Measurements from ENCODE around the gene SLC25A23. TPM values are rescaled to one million over a fixed set of nuclear protein-coding genes. Genes with fewer than 3 reads are reported as not detected.
A peak's percentile ranks its signal among the peaks of the same experiment; 100 is the strongest.

The SLC25A23 gene
- total and polyA plus RNA-seq, 2 experiments from 2014 or later = 12.5 to 33.2 TPM

- Histone ChIP-seq H3K9ac (no peak overlapping the region), H3K4me2 (ENCODE audit: unreplicated experiment) (no peak overlapping the region), H3K4me3 (no peak overlapping the region), H3F3A (ENCODE audit: insufficient read depth) (no peaks in the 10 kb centered on the region), H3K27me3 (replicated peaks; ENCODE audit: insufficient read depth) (peaks cover 7% of the 10 kb centered on the region; the same call in 1 of the 2 replicates), H3K9me3 (ENCODE audit: low read depth) (no peaks in the 10 kb centered on the region), H3K27ac (no peak overlapping the region), H3K79me2 (ENCODE audit: insufficient read depth) (no peaks in the 10 kb centered on the region), H2AFZ (no peak overlapping the region), H3K36me3 (ENCODE audit: low read depth) (no peaks in the 10 kb centered on the region), H3K4me1 (ENCODE audit: insufficient read depth) (no peaks in the 10 kb centered on the region), H3K9me2 (ENCODE audit: insufficient read depth) (no peaks in the 10 kb centered on the region), H4K20me1 (ENCODE audit: insufficient read depth) (no peaks in the 10 kb centered on the region)
- in situ Hi-C loops (cut with MboI) = no loop called here
- no peak for DNase-seq
- 54 to 62% methylated on average over 2 of the region's 2 CpGs for WGBS, 2 experiments (ENCODE audit: low coverage in 1 of 2, low lambda C conversion rate in 2 of 2, missing lambda C conversion rate in 2 of 2)
- no peak for TF ChIP-seq EZH2 (IDR thresholded peaks at IDR 0.05; ENCODE audit: insufficient read depth, poor library complexity, severe bottlenecking)
- no peak for TF ChIP-seq EZH2phosphoT487 (IDR thresholded peaks at IDR 0.05; ENCODE audit: insufficient read depth, low read depth)
Measured at GRCh38 chr19:6490134-6490533, 30.5 kb upstream of the SLC25A23 start.

- WGBS, 2 experiments (ENCODE audit: low coverage in 1 of 2, low lambda C conversion rate in 2 of 2, missing lambda C conversion rate in 2 of 2) = 17 to 20% methylated on average over 15 of the region's 15 CpGs
- Histone ChIP-seq H2AFZ (no peak overlapping the region; the same call in 1 of the 2 replicates), H3K9ac (no peak overlapping the region), H3K79me2 (ENCODE audit: insufficient read depth) (no peaks in the 10 kb centered on the region), H3K4me2 (ENCODE audit: unreplicated experiment) (no peak overlapping the region), H3K4me3 (no peak overlapping the region), H3K27me3 (replicated peaks; ENCODE audit: insufficient read depth) (peaks cover 7% of the 10 kb centered on the region; the same call in 1 of the 2 replicates), H3K9me2 (ENCODE audit: insufficient read depth) (no peaks in the 10 kb centered on the region), H3K27ac (no peak overlapping the region), H3F3A (ENCODE audit: insufficient read depth) (no peaks in the 10 kb centered on the region), H3K4me1 (ENCODE audit: insufficient read depth) (no peaks in the 10 kb centered on the region), H4K20me1 (ENCODE audit: insufficient read depth) (no peaks in the 10 kb centered on the region), H3K9me3 (ENCODE audit: low read depth) (no peaks in the 10 kb centered on the region), H3K36me3 (ENCODE audit: low read depth) (no peaks in the 10 kb centered on the region)
- no peak for DNase-seq
- TF ChIP-seq EZH2 (IDR thresholded peaks at IDR 0.05; ENCODE audit: insufficient read depth, poor library complexity, severe bottlenecking) (no peak), EZH2phosphoT487 (IDR thresholded peaks at IDR 0.05; ENCODE audit: insufficient read depth, low read depth) (no peak)
- in situ Hi-C loops (cut with MboI) = no loop called here
Measured at GRCh38 chr19:6489278-6490061, 29.9 kb upstream of the SLC25A23 start.

- Histone ChIP-seq H3K27me3 (replicated peaks; ENCODE audit: insufficient read depth) (peaks cover 2% of the 10 kb centered on the region; the same call in 1 of the 2 replicates), H3K9ac (no peak overlapping the region), H3K27ac (no peak overlapping the region), H3K9me3 (ENCODE audit: low read depth) (no peaks in the 10 kb centered on the region), H3K79me2 (ENCODE audit: insufficient read depth) (no peaks in the 10 kb centered on the region), H3K4me2 (ENCODE audit: unreplicated experiment) (no peak overlapping the region), H3K9me2 (ENCODE audit: insufficient read depth) (no peaks in the 10 kb centered on the region), H4K20me1 (ENCODE audit: insufficient read depth) (no peaks in the 10 kb centered on the region), H3F3A (ENCODE audit: insufficient read depth) (no peaks in the 10 kb centered on the region), H2AFZ (no peak overlapping the region), H3K36me3 (ENCODE audit: low read depth) (no peaks in the 10 kb centered on the region), H3K4me3 (no peak overlapping the region), H3K4me1 (ENCODE audit: insufficient read depth) (no peaks in the 10 kb centered on the region)
- DNase-seq = peak; percentile 18
- TF ChIP-seq EZH2 (IDR thresholded peaks at IDR 0.05; ENCODE audit: insufficient read depth, poor library complexity, severe bottlenecking) = no peak
- no peak for TF ChIP-seq EZH2phosphoT487 (IDR thresholded peaks at IDR 0.05; ENCODE audit: insufficient read depth, low read depth)
- 70 to 75% methylated on average over 7 of the region's 7 CpGs for WGBS, 2 experiments (ENCODE audit: low coverage in 1 of 2, low lambda C conversion rate in 2 of 2, missing lambda C conversion rate in 2 of 2)
- in situ Hi-C loops (cut with MboI) = no loop called here
Measured at GRCh38 chr19:6484831-6485230, 25.2 kb upstream of the SLC25A23 start.

GRCh38 chr19:6484230-6484629 lies 24.6 kb upstream of the SLC25A23 start:
- Histone ChIP-seq H3K4me3 (no peak overlapping the region), H3K27me3 (replicated peaks; ENCODE audit: insufficient read depth) (no peaks in the 10 kb centered on the region; the same call in 1 of the 2 replicates), H3K9me2 (ENCODE audit: insufficient read depth) (no peaks in the 10 kb centered on the region), H3K79me2 (ENCODE audit: insufficient read depth) (no peaks in the 10 kb centered on the region), H2AFZ (no peak overlapping the region), H3K4me2 (ENCODE audit: unreplicated experiment) (no peak overlapping the region), H3F3A (ENCODE audit: insufficient read depth) (no peaks in the 10 kb centered on the region), H4K20me1 (ENCODE audit: insufficient read depth) (no peaks in the 10 kb centered on the region), H3K36me3 (ENCODE audit: low read depth) (no peaks in the 10 kb centered on the region), H3K9ac (no peak overlapping the region), H3K27ac (no peak overlapping the region), H3K9me3 (ENCODE audit: low read depth) (no peaks in the 10 kb centered on the region), H3K4me1 (ENCODE audit: insufficient read depth) (no peaks in the 10 kb centered on the region)
- no peak for TF ChIP-seq EZH2 (IDR thresholded peaks at IDR 0.05; ENCODE audit: insufficient read depth, poor library complexity, severe bottlenecking)
- no peak for TF ChIP-seq EZH2phosphoT487 (IDR thresholded peaks at IDR 0.05; ENCODE audit: insufficient read depth, low read depth)
- no peak for DNase-seq
- in situ Hi-C loops (cut with MboI) = no loop called here
- WGBS, 2 experiments (ENCODE audit: low coverage in 1 of 2, low lambda C conversion rate in 2 of 2, missing lambda C conversion rate in 2 of 2) = 65 to 69% methylated on average over 8 of the region's 8 CpGs

All from GM23248 (cell line).